K562 (cell line): ENCODE results near the gene LPCAT3. TPM values are rescaled to one million over a fixed set of nuclear protein-coding genes. Genes with fewer than 3 reads are reported as not detected.

ENCODE experiments used
- ATF3 ChIP-seq, 2 experiments: fragments of 450-650 bp in 1 of 2; sonication (generic) in 1 of 2; formaldehyde crosslinking in 1 of 2; IDR thresholded peaks in 1 of 2; conservative IDR thresholded peaks in 1 of 2; 2 replicates each; pipeline versions ENCODE4 v1.6.1 to v1.8.1; 2016 to 2023; ENCODE audit warnings: mild to moderate bottlenecking in 2 of 2, moderate library complexity in 2 of 2, inconsistent platforms in 1 of 2, missing genetic modification reagents in 1 of 2
- CBX3 ChIP-seq, 2 experiments: IDR thresholded peaks; 1 replicate in 1 of 2; 2 replicates in 1 of 2; pipeline ENCODE4 v1.6.1; 2012; ENCODE audit warnings: inconsistent platforms in 2 of 2, low read length in 2 of 2, borderline replicate concordance in 1 of 2, control low read depth in 1 of 2
- DPF2 ChIP-seq: fragments of 450-650 bp; IDR thresholded peaks from 2 replicates; pipeline ENCODE4 v1.6.1; 2016
- EGR1 ChIP-seq: fragments of 450-650 bp; conservative IDR thresholded peaks from 2 replicates; pipeline ENCODE4 v1.6.1; 2017; ENCODE audit warnings: mild to moderate bottlenecking
- GATA2 ChIP-seq: sonication (generic); formaldehyde crosslinking; IDR thresholded peaks from 2 replicates; pipeline ENCODE4 v1.4.0; 2020; ENCODE audit warnings: mild to moderate bottlenecking, missing genetic modification reagents
- HNRNPL ChIP-seq: fragments of 200-400 bp; formaldehyde crosslinking; IDR thresholded peaks from 2 replicates; pipeline ENCODE4 v1.6.1; 2017; ENCODE audit warnings: low read depth, mild to moderate bottlenecking, low read length
- ID3 ChIP-seq, 2 experiments: fragments of 250-450 bp in 1 of 2; fragments of 450-650 bp in 1 of 2; sonication (Bioruptor Pico) in 1 of 2; IDR thresholded peaks; 2 replicates each; pipeline versions ENCODE4 v1.6.1 to v1.8.0; 2016 to 2021; ENCODE audit warnings: mild to moderate bottlenecking in 2 of 2, moderate library complexity in 2 of 2, missing compliant biosample characterization in 1 of 2, missing genetic modification characterization in 1 of 2
- PKNOX1 ChIP-seq: fragments of 450-650 bp; IDR thresholded peaks from 2 replicates; pipeline ENCODE4 v1.6.1; 2016
- PML ChIP-seq: IDR thresholded peaks from 2 replicates; pipeline ENCODE4 v1.6.1; 2012; ENCODE audit warnings: low read length, inconsistent platforms
- POLR2G ChIP-seq: fragments of 200-400 bp; formaldehyde crosslinking; IDR thresholded peaks from 2 replicates; pipeline ENCODE4 v1.6.1; 2017; ENCODE audit warnings: low read depth, mild to moderate bottlenecking, antibody characterized with exemption, low read length, moderate library complexity
- SAFB ChIP-seq: fragments of 200-400 bp; formaldehyde crosslinking; IDR thresholded peaks from 2 replicates; pipeline ENCODE4 v1.6.1; 2017; ENCODE audit warnings: low read depth, low read length, borderline replicate concordance
- YY1 ChIP-seq, 3 experiments: IDR thresholded peaks; 2 replicates each; pipeline ENCODE4 v1.6.1; 2011; ENCODE audit warnings: low read length in 2 of 3, mild to moderate bottlenecking in 2 of 3, moderate library complexity in 2 of 3, borderline replicate concordance in 1 of 3, control low read depth in 1 of 3, low read depth in 1 of 3; ENCODE audit not compliant: insufficient read depth in 3 of 3, insufficient replicate concordance in 2 of 3, control insufficient read depth in 1 of 3, insufficient read length in 1 of 3; ENCODE audit errors: extremely low read depth in 1 of 3
- ZBTB2 ChIP-seq: fragments of 450-650 bp; IDR thresholded peaks from 2 replicates; pipeline ENCODE4 v1.6.1; 2016; ENCODE audit warnings: antibody characterized with exemption
- polyA plus RNA-seq, 8 experiments: library from polyadenylated mRNA; depleted of rRNA in 4 of 8; stranded (reverse) in 5 of 8; unstranded in 3 of 8; fragments of >200 nt; fragmentation: Nextera tagmentation in 2 of 8; fragmentation: Illumina TruSeq in 1 of 8; extraction: Ambion mirVana in 2 of 8; extraction: Trizol in 1 of 8; gene quantifications; 2 replicates each; pipeline versions ENCODE4 v1.2.1 to v1.2.3, GENCODE V29; 2011 to 2014; ENCODE audit warnings: inconsistent platforms in 1 of 8, missing spikeins in 1 of 8
- total RNA-seq, 7 experiments: library from RNA; depleted of rRNA in 6 of 7; stranded (reverse); fragments of >200 nt in 6 of 7; fragmentation: Illumina TruSeq in 2 of 7; extraction: Trizol in 2 of 7; gene quantifications; 2 replicates each; pipeline versions ENCODE4 v1.2.1 to v1.2.3, GENCODE V29; 2011 to 2021; ENCODE audit warnings: low replicate concordance in 1 of 7
- TF ChIP-seq, protein P1 (sequence below): fragments of 250-450 bp; sonication (Bioruptor Pico); IDR thresholded peaks from 2 replicates; pipeline ENCODE4 v1.5.0; 2020; ENCODE audit warnings: mild to moderate bottlenecking, borderline replicate concordance
- TF ChIP-seq, protein P2 (sequence below): sonication (generic); formaldehyde crosslinking; IDR thresholded peaks from 2 replicates; pipeline ENCODE4 v1.9.0; 2022; ENCODE audit warnings: mild to moderate bottlenecking, missing genetic modification reagents
- TF ChIP-seq, protein P3 (sequence below), 2 experiments: IDR thresholded peaks; 2 replicates each; pipeline ENCODE4 v1.6.1; 2011; ENCODE audit warnings: borderline replicate concordance in 1 of 2, control low read depth in 1 of 2, low read depth in 1 of 2, low read length in 1 of 2, mild to moderate bottlenecking in 1 of 2, mixed read lengths in 1 of 2, moderate library complexity in 1 of 2; ENCODE audit not compliant: insufficient read depth in 1 of 2, insufficient read length in 1 of 2, poor library complexity in 1 of 2, severe bottlenecking in 1 of 2; ENCODE audit errors: extremely low read depth in 1 of 2

LPCAT3 gene
- total and polyA plus RNA-seq, 9 of the 15 experiments (the other 6 are each of a cell fraction or from before 2014, with no cell fraction given) = 4.9 to 52.5 (median 25.3) TPM

DNA sequence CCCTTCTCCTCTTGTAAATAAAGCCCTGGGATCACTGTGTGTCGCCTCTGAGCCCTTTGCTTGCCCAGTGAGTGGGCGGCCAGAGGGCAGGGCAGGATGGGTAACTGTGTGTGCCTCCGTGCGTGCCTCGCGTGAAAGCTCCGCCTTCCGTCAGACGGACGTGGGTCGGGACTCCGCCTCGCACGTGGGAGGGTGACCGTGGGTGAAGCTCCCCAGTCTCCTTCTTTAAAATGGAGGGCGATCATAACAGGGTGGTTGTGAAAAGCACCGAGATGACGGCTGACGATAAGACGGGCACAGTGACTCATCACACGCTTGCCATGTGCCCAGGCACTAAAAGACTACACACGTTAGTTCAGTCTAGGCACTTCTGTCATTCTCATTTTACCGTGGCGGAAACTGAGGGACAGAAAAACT lies 57.0 kb downstream of the LPCAT3 start (continued):
- TF ChIP-seq PML = 0 out of 2 replicates have a peak, but pooled peaks have one; percentile 10
- peak; percentile 49 for TF ChIP-seq GATA2 (CRISPR knock-in tag)
- peak; percentile 94 for TF ChIP-seq EGR1
- TF ChIP-seq, protein P1, sequence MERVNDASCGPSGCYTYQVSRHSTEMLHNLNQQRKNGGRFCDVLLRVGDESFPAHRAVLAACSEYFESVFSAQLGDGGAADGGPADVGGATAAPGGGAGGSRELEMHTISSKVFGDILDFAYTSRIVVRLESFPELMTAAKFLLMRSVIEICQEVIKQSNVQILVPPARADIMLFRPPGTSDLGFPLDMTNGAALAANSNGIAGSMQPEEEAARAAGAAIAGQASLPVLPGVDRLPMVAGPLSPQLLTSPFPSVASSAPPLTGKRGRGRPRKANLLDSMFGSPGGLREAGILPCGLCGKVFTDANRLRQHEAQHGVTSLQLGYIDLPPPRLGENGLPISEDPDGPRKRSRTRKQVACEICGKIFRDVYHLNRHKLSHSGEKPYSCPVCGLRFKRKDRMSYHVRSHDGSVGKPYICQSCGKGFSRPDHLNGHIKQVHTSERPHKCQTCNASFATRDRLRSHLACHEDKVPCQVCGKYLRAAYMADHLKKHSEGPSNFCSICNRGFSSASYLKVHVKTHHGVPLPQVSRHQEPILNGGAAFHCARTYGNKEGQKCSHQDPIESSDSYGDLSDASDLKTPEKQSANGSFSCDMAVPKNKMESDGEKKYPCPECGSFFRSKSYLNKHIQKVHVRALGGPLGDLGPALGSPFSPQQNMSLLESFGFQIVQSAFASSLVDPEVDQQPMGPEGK = no peak
- 0 out of 2 replicates have a peak, but pooled peaks have one; percentile 18 for TF ChIP-seq PKNOX1
- peak in 1 of 3 experiments; percentile 72 for TF ChIP-seq YY1 (IDR thresholded peaks at IDR 0.05; ENCODE audit: borderline replicate concordance in 1 of 3, control insufficient read depth in 1 of 3, extremely low read depth in 1 of 3, insufficient read depth in 3 of 3, insufficient read length in 1 of 3, insufficient replicate concordance in 2 of 3, low read depth in 1 of 3, low read length in 2 of 3)
- peak in 1 of 2 experiments; percentile 17; a peak in 1 of 3 replicates for TF ChIP-seq CBX3 (IDR thresholded peaks at IDR 0.05; ENCODE audit: borderline replicate concordance in 1 of 2, low read length in 2 of 2)
- peak; percentile 71; the same call in 1 of the 2 replicates for TF ChIP-seq SAFB
- TF ChIP-seq, protein P2, sequence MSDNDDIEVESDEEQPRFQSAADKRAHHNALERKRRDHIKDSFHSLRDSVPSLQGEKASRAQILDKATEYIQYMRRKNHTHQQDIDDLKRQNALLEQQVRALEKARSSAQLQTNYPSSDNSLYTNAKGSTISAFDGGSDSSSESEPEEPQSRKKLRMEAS (CRISPR knock-in tag) = peak; percentile 65
- TF ChIP-seq POLR2G = peak; percentile 62; the same call in 1 of the 2 replicates
- no peak for TF ChIP-seq ID3 (CRISPR knock-in tag; IDR thresholded peaks at IDR 0.05)
- TF ChIP-seq ID3 (tag; IDR thresholded peaks at IDR 0.05) = peak; percentile 75
- peak; percentile 79 for TF ChIP-seq ATF3 (IDR thresholded peaks at IDR 0.05)
- TF ChIP-seq ATF3 (CRISPR knock-in tag; conservative IDR thresholded peaks at IDR 0.05) = no peak
- 0 out of 2 replicates have a peak, but pooled peaks have one; percentile 26 for TF ChIP-seq HNRNPL
- TF ChIP-seq, protein P3, sequence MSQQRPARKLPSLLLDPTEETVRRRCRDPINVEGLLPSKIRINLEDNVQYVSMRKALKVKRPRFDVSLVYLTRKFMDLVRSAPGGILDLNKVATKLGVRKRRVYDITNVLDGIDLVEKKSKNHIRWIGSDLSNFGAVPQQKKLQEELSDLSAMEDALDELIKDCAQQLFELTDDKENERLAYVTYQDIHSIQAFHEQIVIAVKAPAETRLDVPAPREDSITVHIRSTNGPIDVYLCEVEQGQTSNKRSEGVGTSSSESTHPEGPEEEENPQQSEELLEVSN (IDR thresholded peaks at IDR 0.05; ENCODE audit: borderline replicate concordance in 1 of 2, extremely low read depth in 1 of 2, insufficient read depth in 1 of 2, insufficient read length in 1 of 2, low read depth in 1 of 2, low read length in 1 of 2, poor library complexity in 1 of 2, severe bottlenecking in 1 of 2) = peak; percentile 29 to 47
- peak; percentile 54; the same call in 1 of the 2 replicates for TF ChIP-seq DPF2
- peak; percentile 53; the same call in 1 of the 2 replicates for TF ChIP-seq ZBTB2
